ENCODE results near the gene CFAP58.

The CFAP58 gene

GRCh38 chr10:104433669-104434068, 80.0 kb downstream of the CFAP58 start:
- no peak for DNase-seq (ENCODE audit: low read depth)
- no peak overlapping the region for H3K4me3 ChIP-seq (ENCODE audit: low read depth, low read length)
- no peak for TF ChIP-seq CTCF (IDR thresholded peaks at IDR 0.05; ENCODE audit: low read depth, low read length, missing control alignments)

- H3K4me3 ChIP-seq (ENCODE audit: low read depth, low read length): no peak overlapping the region
- TF ChIP-seq CTCF (IDR thresholded peaks at IDR 0.05; ENCODE audit: low read depth, low read length, missing control alignments): no peak
- no peak for DNase-seq (ENCODE audit: low read depth)
Measured at GRCh38 chr10:104434601-104435000, 81.0 kb downstream of the CFAP58 start.

GRCh38 chr10:104435822-104436221, 82.2 kb downstream of the CFAP58 start:
- DNase-seq (ENCODE audit: low read depth): no peak
- no peak overlapping the region for H3K4me3 ChIP-seq (ENCODE audit: low read depth, low read length)
- no peak for TF ChIP-seq CTCF (IDR thresholded peaks at IDR 0.05; ENCODE audit: low read depth, low read length, missing control alignments)

GRCh38 chr10:104437226-104437625, 83.6 kb downstream of the CFAP58 start:
- no peak for DNase-seq (ENCODE audit: low read depth)
- no peak for TF ChIP-seq CTCF (IDR thresholded peaks at IDR 0.05; ENCODE audit: low read depth, low read length, missing control alignments)
- no peak overlapping the region for H3K4me3 ChIP-seq (ENCODE audit: low read depth, low read length)

GRCh38 chr10:104440221-104440620, 86.6 kb downstream of the CFAP58 start:
- DNase-seq (ENCODE audit: low read depth): no peak
- TF ChIP-seq CTCF (IDR thresholded peaks at IDR 0.05; ENCODE audit: low read depth, low read length, missing control alignments): no peak
- H3K4me3 ChIP-seq (ENCODE audit: low read depth, low read length): no peak overlapping the region

GRCh38 chr10:104441329-104442000, 87.8 kb downstream of the CFAP58 start:
- no peak for TF ChIP-seq CTCF (IDR thresholded peaks at IDR 0.05; ENCODE audit: low read depth, low read length, missing control alignments)
- H3K4me3 ChIP-seq (ENCODE audit: low read depth, low read length): no peak overlapping the region
- no peak for DNase-seq (ENCODE audit: low read depth)

- DNase-seq (ENCODE audit: low read depth): no peak
- no peak overlapping the region for H3K4me3 ChIP-seq (ENCODE audit: low read depth, low read length)
- TF ChIP-seq CTCF (IDR thresholded peaks at IDR 0.05; ENCODE audit: low read depth, low read length, missing control alignments): no peak
Measured at GRCh38 chr10:104445359-104445758, 91.7 kb downstream of the CFAP58 start.
